ENCODE data around the gene DNM3. TPM values are rescaled to one million over a fixed set of nuclear protein-coding genes. Genes with fewer than 3 reads are reported as not detected.
A peak's percentile ranks its signal among the peaks of the same experiment; 100 is the strongest.

DNM3 gene
- total RNA-seq, 2 donors from 2014 or later: 3.2 to 22.5 TPM

DNA sequence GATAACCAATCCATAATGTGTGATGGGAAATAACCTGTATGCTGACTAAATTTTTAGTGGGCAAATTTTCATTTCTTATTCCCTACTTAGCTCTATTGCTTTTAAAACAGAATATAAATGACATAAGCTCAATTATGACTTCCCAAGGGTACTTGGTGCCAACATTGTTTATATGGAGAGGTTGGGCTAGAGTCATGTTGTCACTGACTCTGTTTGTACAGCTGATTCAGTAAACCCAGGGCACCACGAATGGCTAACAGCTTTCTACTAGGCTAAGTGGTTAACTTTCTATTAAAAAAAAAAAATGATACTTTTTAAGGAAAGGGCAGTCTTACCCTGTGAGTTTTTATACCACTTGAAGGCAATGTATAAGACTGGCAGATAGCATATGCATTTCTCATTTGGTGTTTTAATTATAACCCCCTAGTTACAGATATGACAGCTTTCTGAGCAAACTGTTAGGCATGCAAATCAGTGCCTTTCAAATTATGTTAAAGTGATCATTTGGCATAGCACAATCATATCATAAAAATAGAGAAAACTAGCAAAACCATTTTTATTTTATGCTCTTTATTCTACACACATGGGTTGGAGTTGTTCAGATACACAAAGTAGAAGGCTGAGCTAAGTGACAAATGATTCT is 147.1 kb downstream of the DNM3 start:
- Mint-ChIP-seq H3K4me1 (peaks cover 5% of the 10 kb centered on the region), H3K36me3 (ENCODE audit: low read depth) (peaks cover 2% of the 10 kb centered on the region), H3K27me3 (peaks cover 12% of the 10 kb centered on the region), H3K4me3 (no peak overlapping the region), H3K27ac (no peak overlapping the region)
- no peaks in the 10 kb centered on the region for H3K9me3 ChIP-seq (ENCODE audit: control insufficient read depth, low read length, poor library complexity, severe bottlenecking)
- no peak for ATAC-seq
- no peak for DNase-seq

DNA sequence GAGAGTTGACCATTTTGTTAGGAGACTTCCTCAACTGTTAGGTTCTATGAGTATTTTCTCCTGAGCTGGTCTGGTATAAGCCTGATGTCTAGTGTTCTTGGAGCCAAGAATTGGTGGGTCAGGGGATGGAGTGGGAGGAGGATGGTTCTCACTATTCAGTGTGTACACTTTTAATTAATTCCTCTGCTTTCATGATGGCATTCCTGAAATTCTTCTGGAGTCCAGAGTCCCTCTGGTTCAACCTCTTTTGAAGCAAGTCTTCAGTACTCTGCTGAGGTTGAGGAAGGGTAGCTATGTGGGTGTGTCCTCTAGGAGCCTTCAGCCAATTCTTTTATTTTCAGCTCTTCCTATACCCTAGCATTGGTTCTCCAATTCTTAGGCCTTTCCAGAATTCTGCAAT is 149.1 kb downstream of the DNM3 start:
- Mint-ChIP-seq H3K4me3 (no peak overlapping the region), H3K4me1 (no peaks in the 10 kb centered on the region), H3K36me3 (ENCODE audit: low read depth) (no peaks in the 10 kb centered on the region), H3K27me3 (no peaks in the 10 kb centered on the region), H3K27ac (peak overlapping the region; percentile 39)
- ATAC-seq (no peak), DNase-seq (no peak)
- no peaks in the 10 kb centered on the region for H3K9me3 ChIP-seq (ENCODE audit: control insufficient read depth, low read length, poor library complexity, severe bottlenecking)

DNA sequence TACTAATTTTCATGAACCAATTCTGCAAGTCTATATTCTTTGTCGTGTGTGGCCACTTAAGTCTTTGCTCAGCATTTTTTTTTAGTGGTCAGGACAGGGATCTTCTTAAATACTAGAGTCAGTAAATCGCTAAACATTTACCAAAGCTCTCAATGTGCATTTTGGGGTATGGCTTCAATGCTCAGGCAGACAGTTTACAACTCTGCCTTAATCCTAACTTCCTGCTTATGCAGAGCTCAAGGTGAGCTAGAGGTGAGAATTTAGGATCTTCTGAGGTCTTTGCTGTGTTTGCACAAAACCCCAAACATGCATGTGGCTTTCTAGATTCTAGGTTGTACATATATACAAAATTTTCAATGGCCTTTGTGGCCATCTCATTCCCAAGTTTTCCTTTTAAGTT is 153.0 kb downstream of the DNM3 start:
- no peak for ATAC-seq
- H3K4me1 Mint-ChIP-seq: no peaks in the 10 kb centered on the region
- H3K27ac Mint-ChIP-seq: no peak overlapping the region
- H3K4me3 Mint-ChIP-seq: no peak overlapping the region
- H3K9me3 ChIP-seq (ENCODE audit: control insufficient read depth, low read length, poor library complexity, severe bottlenecking): no peaks in the 10 kb centered on the region
- no peak for DNase-seq
- H3K27me3 Mint-ChIP-seq: no peaks in the 10 kb centered on the region
- no peaks in the 10 kb centered on the region for H3K36me3 Mint-ChIP-seq (ENCODE audit: low read depth)

DNA sequence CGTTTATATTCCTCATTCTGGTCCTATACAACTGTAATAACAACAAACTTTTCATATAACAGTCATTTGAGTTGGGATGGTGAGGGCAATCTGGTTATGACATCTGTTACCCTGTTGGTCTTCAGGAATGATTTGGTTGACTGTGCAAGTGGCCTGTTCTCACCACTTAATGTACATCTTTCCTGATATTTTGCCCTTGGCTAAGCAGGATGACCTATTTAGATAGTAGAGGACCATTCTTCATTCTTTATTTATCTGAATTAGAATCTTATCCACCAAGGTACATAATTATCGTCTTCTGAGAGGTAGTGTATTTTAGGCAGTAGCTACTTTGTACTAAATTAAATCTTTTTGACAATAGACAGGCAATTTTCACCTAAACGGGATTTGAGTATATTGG is 154.3 kb downstream of the DNM3 start:
- DNase-seq (no peak), ATAC-seq (no peak)
- Mint-ChIP-seq H3K27ac (no peak overlapping the region), H3K4me3 (no peak overlapping the region), H3K36me3 (ENCODE audit: low read depth) (no peaks in the 10 kb centered on the region), H3K4me1 (no peaks in the 10 kb centered on the region), H3K27me3 (no peaks in the 10 kb centered on the region)
- no peaks in the 10 kb centered on the region for H3K9me3 ChIP-seq (ENCODE audit: control insufficient read depth, low read length, poor library complexity, severe bottlenecking)

DNA sequence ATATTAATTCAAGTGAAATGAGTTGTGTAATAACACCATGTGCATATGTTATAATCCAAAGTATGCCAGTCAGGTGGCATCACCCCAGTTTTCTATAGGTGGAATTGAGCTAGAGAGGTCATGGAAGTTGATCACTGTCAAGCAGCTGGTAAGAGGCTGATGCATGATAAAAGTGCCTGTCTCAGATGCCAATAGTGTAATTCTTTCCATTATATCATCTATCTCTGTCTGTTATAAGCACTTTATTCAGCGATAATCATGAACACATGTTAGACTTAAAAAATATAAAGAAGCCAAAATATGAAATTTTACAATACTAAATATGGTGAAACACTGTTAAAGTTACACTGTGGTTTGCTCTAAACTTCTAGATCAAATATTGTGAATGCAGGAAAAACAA is 156.6 kb downstream of the DNM3 start:
- DNase-seq: no peak
- no peaks in the 10 kb centered on the region for H3K4me1 Mint-ChIP-seq
- no peak overlapping the region for H3K27ac Mint-ChIP-seq
- H3K27me3 Mint-ChIP-seq: no peaks in the 10 kb centered on the region
- no peak overlapping the region for H3K4me3 Mint-ChIP-seq
- H3K9me3 ChIP-seq (ENCODE audit: control insufficient read depth, low read length, poor library complexity, severe bottlenecking): no peaks in the 10 kb centered on the region
- no peaks in the 10 kb centered on the region for H3K36me3 Mint-ChIP-seq (ENCODE audit: low read depth)
- no peak for ATAC-seq

DNA sequence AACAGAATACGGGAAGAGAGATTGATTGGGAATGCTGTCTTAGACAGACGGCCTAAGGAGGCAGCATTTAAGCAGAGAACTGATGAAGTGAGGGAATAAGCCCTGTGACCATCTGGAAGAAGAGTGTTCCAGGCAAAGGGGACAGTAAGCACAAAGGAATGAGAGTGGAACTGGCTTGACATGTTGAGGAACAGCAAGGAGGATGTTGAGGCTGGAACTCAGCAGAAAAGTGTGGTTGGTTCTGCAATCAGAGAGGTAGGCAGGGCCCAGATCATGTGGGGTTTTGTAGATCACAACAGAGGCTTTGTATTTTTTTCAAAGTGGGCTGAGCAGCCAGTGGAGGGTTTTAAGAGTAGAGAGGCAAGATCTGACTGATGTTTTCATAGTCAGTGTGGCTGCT is 157.4 kb downstream of the DNM3 start:
- Mint-ChIP-seq H3K27me3 (no peaks in the 10 kb centered on the region), H3K36me3 (ENCODE audit: low read depth) (no peaks in the 10 kb centered on the region), H3K27ac (no peak overlapping the region), H3K4me3 (no peak overlapping the region), H3K4me1 (peaks cover 2% of the 10 kb centered on the region)
- DNase-seq: no peak
- H3K9me3 ChIP-seq (ENCODE audit: control insufficient read depth, low read length, poor library complexity, severe bottlenecking): no peaks in the 10 kb centered on the region
- ATAC-seq: no peak

DNA sequence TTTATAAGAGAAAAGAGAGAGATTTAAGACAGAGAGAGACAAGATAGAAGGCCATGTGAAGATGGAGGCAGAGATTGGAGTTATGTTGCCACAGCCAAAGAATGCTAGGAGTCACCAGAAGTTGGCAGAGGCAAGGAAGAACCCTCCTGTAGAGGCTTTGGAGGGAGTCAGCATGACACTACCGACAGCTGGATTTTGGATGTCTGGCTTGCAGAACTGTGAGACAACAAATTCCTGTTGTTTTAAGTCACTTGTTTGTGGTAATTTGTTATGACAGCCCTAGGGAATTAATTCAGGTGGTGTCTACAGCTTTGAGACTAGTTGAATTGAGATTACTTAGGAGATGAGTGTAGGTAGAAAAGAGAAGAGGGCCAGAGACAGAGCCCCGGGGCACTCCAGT is 158.5 kb downstream of the DNM3 start:
- no peak for DNase-seq
- H3K27ac Mint-ChIP-seq: no peak overlapping the region
- no peak for ATAC-seq
- H3K36me3 Mint-ChIP-seq (ENCODE audit: low read depth): no peaks in the 10 kb centered on the region
- H3K27me3 Mint-ChIP-seq: no peaks in the 10 kb centered on the region
- peaks cover 11% of the 10 kb centered on the region for H3K4me1 Mint-ChIP-seq
- H3K4me3 Mint-ChIP-seq: no peak overlapping the region
- H3K9me3 ChIP-seq (ENCODE audit: control insufficient read depth, low read length, poor library complexity, severe bottlenecking): no peaks in the 10 kb centered on the region

DNA sequence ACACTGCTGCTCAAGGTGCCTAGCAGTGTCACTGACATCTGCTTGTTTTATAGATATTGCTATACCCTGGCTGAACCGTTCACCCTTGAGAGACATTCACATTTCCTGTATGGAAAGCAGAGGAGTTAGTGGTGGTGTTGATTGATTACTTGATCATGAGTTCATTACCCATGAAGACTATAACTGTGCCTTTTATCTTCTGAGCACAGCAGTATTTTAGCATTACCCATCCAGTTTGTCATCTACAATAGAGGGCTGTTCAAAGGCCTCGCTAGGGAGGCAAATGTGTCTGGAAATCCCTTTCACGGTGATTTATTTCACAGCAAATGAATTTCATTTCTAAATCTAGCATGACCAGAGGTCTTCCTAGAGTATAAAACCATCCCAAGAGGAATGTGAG is 160.0 kb downstream of the DNM3 start:
- ATAC-seq: no peak
- H3K27me3 Mint-ChIP-seq: no peaks in the 10 kb centered on the region
- H3K9me3 ChIP-seq (ENCODE audit: control insufficient read depth, low read length, poor library complexity, severe bottlenecking): no peaks in the 10 kb centered on the region
- H3K4me1 Mint-ChIP-seq: peaks cover 11% of the 10 kb centered on the region
- H3K27ac Mint-ChIP-seq: no peak overlapping the region
- H3K4me3 Mint-ChIP-seq: no peak overlapping the region
- H3K36me3 Mint-ChIP-seq (ENCODE audit: low read depth): no peaks in the 10 kb centered on the region
- no peak for DNase-seq

DNA sequence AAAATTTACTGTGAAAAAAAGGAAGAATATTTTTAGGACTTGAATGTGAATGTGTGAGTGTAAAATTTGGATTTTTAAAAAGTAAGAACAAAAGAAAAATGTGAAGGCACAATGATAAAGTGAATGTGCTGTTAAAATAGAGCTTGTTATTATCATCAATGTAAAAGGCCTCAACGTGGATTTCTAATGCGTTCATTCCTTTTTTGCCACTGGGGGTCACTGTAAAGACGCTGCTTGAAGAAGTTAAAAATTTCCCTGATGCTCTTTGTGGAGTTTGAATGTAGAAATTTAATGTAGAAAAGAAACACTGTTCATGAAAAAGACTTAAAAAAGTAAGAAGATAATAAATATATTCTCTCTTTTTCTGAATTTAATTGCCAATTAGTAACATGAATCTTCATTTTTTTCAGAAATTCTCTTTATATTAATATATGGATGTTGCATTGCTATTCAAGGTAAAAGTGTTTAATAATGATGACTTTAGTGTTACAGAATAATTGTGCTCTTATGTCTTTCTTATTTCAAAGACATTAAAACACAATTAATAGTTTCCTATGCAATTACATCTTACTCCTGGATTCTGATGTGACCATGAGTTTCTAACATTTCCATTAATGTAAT is 161.5 kb downstream of the DNM3 start:
- Mint-ChIP-seq H3K27me3 (no peaks in the 10 kb centered on the region), H3K4me1 (peaks cover 11% of the 10 kb centered on the region), H3K36me3 (ENCODE audit: low read depth) (no peaks in the 10 kb centered on the region), H3K27ac (no peak overlapping the region), H3K4me3 (no peak overlapping the region)
- no peak for DNase-seq
- ATAC-seq: peak; percentile 54
- H3K9me3 ChIP-seq (ENCODE audit: control insufficient read depth, low read length, poor library complexity, severe bottlenecking): no peaks in the 10 kb centered on the region

DNA sequence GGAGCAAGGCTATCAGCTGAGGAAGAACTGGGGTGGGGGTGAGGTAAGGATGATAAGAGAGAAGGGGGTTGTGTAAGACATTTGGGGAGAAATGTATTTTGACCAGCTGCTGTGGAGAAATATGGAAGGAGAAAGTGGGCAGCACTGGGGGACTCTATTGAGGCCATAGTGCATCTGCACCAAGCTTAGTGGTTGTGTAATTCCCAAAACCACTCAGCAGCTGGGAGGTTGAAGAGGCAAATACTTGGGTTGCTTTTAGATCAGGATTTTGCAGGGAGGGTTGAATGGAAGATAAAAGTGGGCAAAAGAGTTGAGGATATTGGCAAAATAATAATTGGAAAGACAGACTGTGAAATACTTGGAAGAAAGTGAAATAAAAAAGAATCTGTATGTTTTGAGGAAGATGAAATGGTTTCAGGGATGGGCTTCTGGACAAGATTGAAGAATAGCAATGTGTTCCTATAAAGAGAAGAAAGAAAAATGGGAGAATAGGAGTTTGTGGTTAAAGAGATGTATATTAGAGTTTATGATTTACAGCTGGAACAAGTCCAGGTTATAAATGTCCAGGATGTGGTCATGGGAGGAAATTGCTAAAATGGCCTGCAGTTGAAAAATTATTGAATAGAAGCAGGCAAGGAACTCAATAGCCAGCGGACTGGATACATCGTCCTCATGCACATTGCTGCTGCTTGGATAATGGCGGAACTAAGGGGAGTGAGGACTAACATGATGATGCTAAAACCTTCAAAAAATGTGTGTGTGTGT is 162.7 kb downstream of the DNM3 start:
- no peaks in the 10 kb centered on the region for H3K9me3 ChIP-seq (ENCODE audit: control insufficient read depth, low read length, poor library complexity, severe bottlenecking)
- Mint-ChIP-seq H3K36me3 (ENCODE audit: low read depth) (peaks cover 2% of the 10 kb centered on the region), H3K4me3 (no peak overlapping the region), H3K27me3 (no peaks in the 10 kb centered on the region), H3K27ac (peak overlapping the region; percentile 17), H3K4me1 (peaks cover 11% of the 10 kb centered on the region)
- ATAC-seq (no peak), DNase-seq (no peak)

DNA sequence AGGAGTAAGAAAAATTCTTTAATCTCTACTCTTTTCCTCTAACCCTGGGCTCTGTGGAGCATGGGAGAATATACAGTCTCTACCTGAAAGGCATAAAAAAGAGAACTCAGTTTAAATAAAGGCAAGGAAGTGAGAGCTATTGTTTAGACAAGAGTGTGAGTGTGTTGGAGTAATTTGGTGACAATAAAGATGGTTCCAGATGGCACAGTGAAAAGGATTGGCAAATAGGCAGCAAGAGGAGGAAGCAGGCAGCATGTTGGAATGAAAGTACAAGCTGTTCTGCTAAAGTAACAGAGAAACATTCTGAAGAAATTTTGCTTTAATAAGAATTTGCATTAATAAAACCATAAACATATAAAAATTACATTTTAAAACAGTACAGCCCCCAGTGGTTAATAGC is 163.4 kb downstream of the DNM3 start:
- H3K27me3 Mint-ChIP-seq: no peaks in the 10 kb centered on the region
- H3K4me3 Mint-ChIP-seq: no peak overlapping the region
- no peak for DNase-seq
- H3K27ac Mint-ChIP-seq: no peak overlapping the region
- no peaks in the 10 kb centered on the region for H3K9me3 ChIP-seq (ENCODE audit: control insufficient read depth, low read length, poor library complexity, severe bottlenecking)
- ATAC-seq: no peak
- peaks cover 11% of the 10 kb centered on the region for H3K4me1 Mint-ChIP-seq
- H3K36me3 Mint-ChIP-seq (ENCODE audit: low read depth): peaks cover 2% of the 10 kb centered on the region

DNA sequence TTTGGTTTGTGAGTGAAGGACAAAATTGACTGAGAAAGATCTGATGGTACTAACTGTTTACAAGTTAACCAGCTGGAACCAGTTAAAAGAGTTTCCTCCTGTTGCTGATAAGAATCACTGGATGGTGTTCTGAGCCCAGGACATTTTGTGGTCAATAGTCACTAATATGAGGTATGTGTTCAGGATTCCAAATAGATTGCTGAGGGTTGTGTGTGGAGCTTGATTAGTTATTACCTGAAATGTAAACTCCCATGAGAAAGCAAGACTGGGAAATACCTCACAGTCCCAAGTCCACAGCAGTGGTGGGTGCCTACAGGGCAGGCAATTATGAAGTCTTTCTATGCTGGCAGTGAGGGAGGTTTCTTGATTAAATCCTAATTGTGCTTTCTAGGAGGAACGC is 164.6 kb downstream of the DNM3 start:
- Mint-ChIP-seq H3K27me3 (no peaks in the 10 kb centered on the region), H3K27ac (no peak overlapping the region), H3K4me3 (no peak overlapping the region), H3K4me1 (peaks cover 11% of the 10 kb centered on the region), H3K36me3 (ENCODE audit: low read depth) (peaks cover 2% of the 10 kb centered on the region)
- DNase-seq: no peak
- ATAC-seq: no peak
- H3K9me3 ChIP-seq (ENCODE audit: control insufficient read depth, low read length, poor library complexity, severe bottlenecking): no peaks in the 10 kb centered on the region

DNA sequence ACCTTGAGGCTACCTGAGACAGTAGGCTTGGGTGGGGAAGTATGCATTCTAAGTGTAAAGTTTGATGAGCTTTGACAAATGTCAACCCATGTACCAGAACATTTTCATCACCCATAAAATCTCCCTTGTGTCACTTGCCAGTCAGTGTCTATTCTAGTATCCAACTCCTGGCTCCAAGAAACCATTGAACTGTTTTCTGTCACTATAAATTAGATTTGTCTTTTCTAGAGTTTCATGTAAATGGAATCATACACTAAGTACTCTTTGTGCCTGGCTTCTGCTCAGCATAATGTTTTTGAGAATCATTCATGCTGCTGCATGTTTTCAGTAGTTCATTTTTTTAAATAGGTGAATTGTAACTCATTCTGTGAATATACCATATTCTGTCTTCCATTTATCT is 165.4 kb downstream of the DNM3 start:
- peak overlapping the region; percentile 12 for H3K4me3 Mint-ChIP-seq
- H3K27ac Mint-ChIP-seq: no peak overlapping the region
- no peak for ATAC-seq
- H3K27me3 Mint-ChIP-seq: no peaks in the 10 kb centered on the region
- DNase-seq: no peak
- peaks cover 2% of the 10 kb centered on the region for H3K36me3 Mint-ChIP-seq (ENCODE audit: low read depth)
- peaks cover 11% of the 10 kb centered on the region for H3K4me1 Mint-ChIP-seq
- H3K9me3 ChIP-seq (ENCODE audit: control insufficient read depth, low read length, poor library complexity, severe bottlenecking): peaks cover 7% of the 10 kb centered on the region
